NCI-H510A treated with DMSO at 0.1 percent for 48 hours (cell line): ENCODE results near the gene UNC5A.

Experiments used
- DNase-seq: peaks from one replicate; lab custom pipeline; 2025; lab: John Stamatoyannopoulos, UW

Gene UNC5A

DNA sequence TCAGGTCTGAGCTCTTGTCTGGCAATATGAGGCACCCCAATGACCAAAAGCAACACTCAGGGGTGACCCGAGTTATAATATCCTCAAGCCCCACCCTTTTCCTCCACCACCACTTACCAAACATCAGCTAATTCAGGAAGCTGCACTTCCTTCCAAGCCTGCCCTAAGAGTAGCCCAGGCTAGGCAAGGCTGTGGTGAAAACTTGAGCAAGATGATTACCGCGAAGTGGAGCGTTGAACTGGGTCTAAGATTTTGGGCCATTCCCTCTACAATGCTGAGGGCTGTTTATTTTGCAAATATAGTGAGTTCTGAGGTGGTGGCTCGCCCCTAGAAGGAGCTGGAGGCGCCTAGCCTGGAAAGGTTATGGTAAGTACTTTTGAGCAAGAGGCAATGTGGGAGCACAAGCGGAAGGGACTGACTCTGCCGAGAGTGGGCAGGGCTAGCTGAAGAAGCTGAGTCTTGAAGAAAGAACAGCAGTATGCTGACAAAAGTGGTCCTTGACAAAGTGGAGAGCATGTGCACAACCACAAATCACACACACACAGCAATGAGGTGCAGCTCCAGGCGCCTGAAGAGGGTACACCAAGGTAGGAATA, 89.0 kb downstream of the UNC5A start, which contains the start of gene HK3:
TSS of gene HK3 (minus strand) at position 51 of the 596 bp plus-strand sequence. CDS start 3,187 bp downstream, outside the sequence.
- no peak for DNase-seq

DNA sequence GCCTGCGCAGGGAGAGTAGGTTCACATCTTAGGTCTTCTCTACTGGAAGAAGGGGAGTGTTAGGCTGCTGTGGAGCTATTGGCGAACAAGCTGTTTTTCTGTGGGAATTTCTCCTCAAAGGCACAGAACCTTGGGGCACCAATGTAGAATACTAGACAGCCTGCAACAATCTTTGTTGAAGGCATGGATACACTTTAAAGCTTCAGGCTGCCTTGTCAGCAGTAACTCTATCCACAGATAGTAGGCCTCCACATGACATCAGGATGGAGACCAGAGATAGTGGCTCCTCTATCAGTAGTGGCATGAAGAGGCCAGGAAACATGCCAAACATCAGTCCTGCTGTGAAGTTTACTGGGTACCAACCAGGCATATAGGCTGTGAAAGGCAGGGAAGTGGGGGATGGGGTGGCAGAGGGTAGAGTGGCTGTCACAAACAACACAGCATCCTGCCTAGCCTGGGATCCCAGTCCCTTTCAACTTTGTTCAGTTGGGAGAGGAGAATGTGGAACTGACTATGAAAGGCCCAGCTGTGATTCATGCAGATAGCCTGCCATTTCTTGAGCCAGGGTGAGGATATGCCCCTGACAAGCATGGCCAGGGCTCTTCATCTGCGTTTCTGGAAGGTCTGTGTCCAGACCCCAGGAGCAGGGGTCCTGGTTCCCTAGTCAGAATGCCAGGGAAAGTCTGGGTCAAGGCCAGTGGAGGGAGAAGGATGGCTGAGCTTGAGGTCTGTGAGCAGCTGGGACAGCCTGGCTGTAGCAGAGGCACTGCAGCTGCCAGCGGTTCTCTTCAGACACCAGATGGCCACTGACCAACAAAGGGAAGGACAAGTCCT, 89.8 kb downstream of the UNC5A start:
- DNase-seq = no peak

DNA sequence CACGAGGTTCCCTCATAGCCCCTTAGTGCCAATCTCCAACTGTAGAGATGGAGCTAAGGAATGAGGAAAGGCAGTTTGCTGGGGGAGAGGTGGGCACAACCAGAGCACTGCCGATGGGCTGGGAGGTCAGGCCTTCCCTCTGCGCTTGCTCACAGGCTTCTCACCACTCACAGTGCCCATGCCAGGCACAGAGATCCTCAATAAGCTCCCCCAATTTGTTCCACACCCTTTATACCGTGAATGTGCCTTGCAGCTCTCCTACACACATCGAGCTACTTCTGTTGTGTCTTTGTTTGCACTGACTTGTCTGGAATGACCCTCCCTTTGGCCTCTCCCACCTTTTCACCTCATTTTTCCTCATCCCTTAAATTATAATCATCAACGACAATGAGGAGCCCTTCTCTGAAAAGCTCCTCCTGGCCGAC, 90.4 kb downstream of the UNC5A start:
- no peak for DNase-seq

DNA sequence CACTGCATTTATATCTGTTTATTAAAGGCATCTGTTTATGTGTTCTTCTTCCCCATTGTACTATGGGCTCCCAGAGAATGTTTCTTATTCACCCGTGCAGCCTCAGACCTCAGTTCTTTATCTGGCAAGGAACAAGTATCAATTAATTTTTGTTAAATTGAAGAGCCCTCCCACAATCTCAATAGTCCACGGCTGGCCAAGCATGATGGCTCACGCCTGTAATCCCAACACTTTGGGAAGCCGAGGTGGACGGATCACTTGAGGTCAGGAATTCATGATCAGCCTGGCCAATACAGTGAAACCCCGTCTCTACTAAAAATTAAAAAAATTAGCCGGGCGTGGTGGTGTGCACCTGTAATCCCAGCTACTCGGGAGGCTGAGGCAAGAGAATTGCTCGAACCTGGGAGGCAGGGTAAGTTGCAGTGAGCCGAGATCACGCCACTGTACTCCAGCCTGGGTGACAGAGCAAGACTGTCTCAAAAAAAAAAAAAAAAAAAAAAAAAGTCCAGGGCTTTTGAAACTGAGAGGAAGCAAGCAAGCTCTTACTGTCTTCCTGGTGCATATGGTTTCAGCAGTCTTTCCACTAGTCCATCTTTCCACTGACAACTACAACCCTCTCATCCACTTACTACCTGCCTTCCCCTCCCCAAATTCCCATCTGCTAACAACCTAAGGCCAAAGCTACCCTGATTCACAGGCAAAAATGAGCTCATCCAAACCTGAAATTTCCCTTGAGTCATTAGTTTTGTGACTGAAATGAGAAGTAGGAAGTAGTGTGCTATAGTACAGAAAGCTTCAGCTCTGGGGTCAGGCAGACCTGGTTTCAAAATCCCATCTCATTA, 91.1 kb downstream of the UNC5A start:
- DNase-seq = no peak

DNA sequence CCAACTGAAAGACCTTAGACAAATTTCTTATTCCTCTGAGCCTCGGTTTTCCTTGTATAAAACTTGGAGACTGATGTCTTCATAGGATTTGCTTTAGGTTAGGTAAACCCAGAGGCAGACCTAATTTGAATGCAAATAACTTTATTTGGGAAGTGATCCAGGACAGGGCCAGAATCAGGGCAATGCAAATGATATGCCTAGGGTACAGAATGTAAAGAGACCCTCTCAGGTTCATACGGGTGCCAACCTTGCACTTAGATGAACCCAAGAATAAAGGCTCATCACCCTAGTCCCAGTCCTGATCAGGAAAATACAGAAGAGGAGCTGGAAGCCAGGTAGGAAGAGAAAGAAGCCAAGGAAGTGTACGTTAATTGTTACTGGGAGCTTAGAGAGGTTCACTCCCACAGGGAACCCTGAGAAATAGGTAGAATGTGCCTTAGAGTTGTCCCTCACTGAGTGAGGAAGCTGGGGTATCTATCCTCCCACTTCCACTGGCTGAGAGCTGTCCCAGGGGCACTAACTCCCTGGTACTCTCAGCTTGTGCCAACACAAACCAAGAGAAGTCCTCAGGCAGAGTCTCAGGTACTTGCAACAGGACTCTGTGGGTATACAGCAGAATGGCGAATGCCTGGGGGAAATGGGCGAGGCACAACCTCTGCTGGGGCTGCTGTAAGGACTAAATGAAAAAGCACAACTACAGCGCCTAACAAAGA, 91.9 kb downstream of the UNC5A start:
- no peak for DNase-seq

DNA sequence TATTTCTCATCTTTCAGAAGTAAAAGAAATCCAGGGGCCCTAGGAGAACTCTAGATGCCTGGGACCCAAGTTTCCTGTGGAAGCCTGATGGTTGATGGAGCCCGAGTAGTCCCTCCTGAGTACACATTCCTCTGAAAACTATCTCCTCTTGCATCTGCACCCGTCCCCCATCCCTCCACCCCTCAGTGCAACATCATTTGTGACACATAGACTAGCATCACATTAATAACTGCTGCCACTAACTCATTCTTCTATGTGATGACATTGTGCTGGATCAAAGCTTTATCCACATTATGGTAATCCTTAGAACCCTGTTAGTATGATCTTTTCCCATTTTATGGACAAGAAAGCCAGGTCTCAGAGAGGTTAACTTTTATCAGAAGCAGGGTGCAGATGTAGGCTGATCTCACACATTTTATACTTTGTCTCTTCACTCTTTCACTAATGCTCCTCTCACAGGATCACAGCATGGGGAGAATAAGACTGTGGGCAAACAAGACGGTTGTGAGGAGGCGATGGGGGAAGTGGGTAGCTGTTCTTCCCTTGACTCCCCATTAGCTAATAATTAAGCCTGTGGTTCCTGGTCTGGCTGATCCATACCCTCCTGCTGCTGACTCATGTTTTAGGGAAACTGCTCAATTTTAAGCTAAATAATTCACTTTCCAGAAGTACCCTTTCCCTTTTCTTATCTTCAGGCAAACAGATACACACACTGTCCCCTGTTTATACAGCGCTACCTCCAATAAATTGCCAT, 92.7 kb downstream of the UNC5A start:
- DNase-seq = no peak

GRCh38 chr5:176904276-176904675, 93.9 kb downstream of the UNC5A start:
- DNase-seq = no peak

DNA sequence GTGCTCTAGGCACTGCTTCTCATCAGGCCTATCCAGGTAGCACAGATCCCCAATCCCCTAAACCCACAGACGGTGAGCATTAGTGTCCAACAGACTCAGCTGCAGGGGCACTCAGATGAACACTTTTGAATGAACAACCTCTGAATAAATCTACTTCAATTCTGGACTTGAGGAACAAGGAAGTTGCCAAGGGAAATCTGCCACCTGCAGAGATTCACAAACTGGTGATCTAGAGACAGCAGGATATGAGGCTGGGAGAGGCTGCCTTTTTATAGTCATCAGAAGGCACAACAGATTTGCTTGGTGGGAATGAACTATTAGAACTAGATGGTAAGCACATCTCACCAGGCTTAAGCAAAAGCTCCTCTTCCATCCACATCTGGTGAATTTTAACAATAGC, 95.8 kb downstream of the UNC5A start:
- DNase-seq = no peak

DNA sequence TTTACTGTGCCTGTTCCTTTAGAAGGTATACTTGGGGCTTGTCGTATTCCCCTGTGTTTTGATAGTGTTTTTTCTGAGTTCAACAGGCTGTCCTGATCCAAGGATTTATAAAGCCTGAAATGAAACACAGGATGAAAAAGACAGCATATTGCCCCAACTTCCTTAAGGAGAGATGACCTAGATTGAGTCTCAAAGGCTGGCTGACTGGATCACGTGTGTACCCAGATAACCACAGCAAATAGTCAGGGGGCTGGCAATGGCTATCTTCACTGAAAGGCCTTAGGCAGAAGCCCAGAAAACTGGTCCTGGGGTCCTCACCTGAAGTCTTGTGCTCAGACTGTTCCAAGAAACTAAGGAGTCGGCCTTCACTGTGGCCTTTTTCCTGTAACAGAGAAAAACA, 96.4 kb downstream of the UNC5A start:
- no peak for DNase-seq

- no peak for DNase-seq
These were observed 98.5 kb downstream of the UNC5A start for GRCh38 chr5:176908675-176909368.

DNA sequence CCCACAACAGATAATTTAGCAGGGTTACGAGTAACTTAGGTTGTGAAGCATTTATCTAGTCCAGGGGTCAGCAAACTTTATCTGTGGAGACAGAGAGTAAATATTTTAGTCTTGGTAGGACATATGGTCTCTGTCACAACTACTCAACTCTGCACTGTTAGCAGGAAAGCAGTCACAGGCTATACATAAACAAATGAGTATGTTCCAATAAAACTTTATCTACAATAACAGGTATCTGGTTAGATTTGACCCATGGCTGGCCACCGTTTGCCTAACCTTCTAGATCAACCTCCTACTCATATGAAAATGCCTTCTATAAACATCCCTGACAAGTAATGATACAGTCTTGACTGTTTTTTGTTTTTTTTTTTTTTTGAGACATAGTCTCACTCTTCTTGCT, 101.8 kb downstream of the UNC5A start:
- no peak for DNase-seq

GRCh38 chr5:176915906-176916305, 105.5 kb downstream of the UNC5A start:
- DNase-seq = no peak

DNA sequence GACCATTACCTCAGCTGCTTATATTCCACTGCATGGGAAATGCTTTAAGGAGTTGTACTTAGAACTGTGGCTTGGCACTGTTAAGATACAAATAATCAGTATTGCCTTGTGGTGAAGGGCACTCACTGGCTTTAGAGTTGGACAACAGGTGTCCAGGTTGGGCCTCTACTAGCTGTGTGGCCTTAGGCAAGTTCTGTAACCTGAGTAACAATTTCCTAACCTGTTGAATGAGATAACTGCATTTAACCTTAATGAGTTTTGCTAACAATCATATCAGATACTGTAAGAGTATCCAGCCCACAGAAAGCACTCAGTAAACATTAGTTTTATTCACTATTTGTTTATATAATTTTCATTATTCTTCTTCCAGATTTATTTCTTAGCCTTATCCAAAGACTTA, 106.0 kb downstream of the UNC5A start:
- DNase-seq = no peak

- no peak for DNase-seq
These were observed 108.3 kb downstream of the UNC5A start for GRCh38 chr5:176918613-176919012.

GRCh38 chr5:176921714-176922113, 111.4 kb downstream of the UNC5A start:
- DNase-seq = no peak

- DNase-seq = no peak
These were observed 112.5 kb downstream of the UNC5A start for GRCh38 chr5:176922817-176923216.

- DNase-seq = no peak
These were observed 117.2 kb downstream of the UNC5A start for GRCh38 chr5:176927562-176927961.

GRCh38 chr5:176929654-176930053, 119.3 kb downstream of the UNC5A start:
- no peak for DNase-seq
